ENCODE measurements around the gene CIDEC. TPM values are rescaled to one million over a fixed set of nuclear protein-coding genes. Genes with fewer than 3 reads are reported as not detected.
A peak's percentile ranks its signal among the peaks of the same experiment; 100 is the strongest.
"Not testable (repeated sequence)": the region's sequence is repeated elsewhere in the genome, so short reads cannot be mapped to it uniquely, and the experiment has no call there.

CIDEC gene
- total RNA-seq, 6 experiments from 2014 or later = not detected

DNA sequence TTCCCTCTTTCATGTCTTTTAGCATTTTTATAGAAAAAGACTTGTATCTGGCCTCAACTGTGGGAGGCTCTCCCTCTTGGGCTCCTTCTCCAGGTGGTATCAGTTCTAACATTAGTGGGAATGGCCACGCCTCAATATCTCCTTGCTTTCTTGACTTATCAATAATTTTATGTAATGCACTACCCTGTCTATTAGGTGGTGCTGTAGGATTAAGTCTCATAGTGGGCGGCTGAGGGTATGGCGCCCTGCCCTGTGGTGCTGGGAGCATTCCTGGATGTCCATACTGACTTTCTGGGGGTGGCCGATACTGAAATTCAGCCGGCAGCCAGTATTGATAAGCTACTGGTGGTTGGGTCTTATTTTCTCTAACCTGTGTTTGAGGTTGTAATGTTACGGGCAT is 27.5 kb downstream of the CIDEC start:
- no peak overlapping the region for H3K4me3 Mint-ChIP-seq
- TF ChIP-seq, protein P1, sequence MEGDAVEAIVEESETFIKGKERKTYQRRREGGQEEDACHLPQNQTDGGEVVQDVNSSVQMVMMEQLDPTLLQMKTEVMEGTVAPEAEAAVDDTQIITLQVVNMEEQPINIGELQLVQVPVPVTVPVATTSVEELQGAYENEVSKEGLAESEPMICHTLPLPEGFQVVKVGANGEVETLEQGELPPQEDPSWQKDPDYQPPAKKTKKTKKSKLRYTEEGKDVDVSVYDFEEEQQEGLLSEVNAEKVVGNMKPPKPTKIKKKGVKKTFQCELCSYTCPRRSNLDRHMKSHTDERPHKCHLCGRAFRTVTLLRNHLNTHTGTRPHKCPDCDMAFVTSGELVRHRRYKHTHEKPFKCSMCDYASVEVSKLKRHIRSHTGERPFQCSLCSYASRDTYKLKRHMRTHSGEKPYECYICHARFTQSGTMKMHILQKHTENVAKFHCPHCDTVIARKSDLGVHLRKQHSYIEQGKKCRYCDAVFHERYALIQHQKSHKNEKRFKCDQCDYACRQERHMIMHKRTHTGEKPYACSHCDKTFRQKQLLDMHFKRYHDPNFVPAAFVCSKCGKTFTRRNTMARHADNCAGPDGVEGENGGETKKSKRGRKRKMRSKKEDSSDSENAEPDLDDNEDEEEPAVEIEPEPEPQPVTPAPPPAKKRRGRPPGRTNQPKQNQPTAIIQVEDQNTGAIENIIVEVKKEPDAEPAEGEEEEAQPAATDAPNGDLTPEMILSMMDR (IDR thresholded peaks at IDR 0.05) = no peak
- no peaks in the 10 kb centered on the region for H3K36me3 Mint-ChIP-seq (ENCODE audit: low read depth)
- no peaks in the 10 kb centered on the region for H3K4me1 Mint-ChIP-seq (ENCODE audit: low read depth)
- no peak for DNase-seq
- H3K27ac Mint-ChIP-seq = no peak overlapping the region
- no peaks in the 10 kb centered on the region for H3K9me3 Mint-ChIP-seq
- H3K27me3 Mint-ChIP-seq (ENCODE audit: insufficient read depth) = peaks cover 4% of the 10 kb centered on the region

DNA sequence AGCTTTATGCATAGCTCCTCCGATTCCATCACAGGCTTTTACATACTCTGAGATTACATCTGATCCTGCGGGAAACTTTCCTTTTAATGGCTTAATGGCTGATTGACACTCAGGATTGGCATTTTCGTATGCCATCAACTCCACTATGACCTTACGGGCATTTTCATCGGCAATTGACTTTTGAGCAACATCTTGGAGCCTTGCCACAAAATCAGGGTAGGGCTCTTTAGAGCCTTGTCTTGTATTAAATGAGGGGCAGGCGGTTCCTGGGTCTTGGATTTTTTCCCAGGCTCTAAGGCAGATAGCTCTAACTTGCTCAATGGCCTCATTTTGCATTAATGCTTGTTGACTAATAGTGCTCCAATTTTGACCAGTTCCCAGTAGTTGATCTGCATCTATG is 28.1 kb downstream of the CIDEC start:
- not testable (repeated sequence) for DNase-seq; H3K4me1 Mint-ChIP-seq (ENCODE audit: low read depth); H3K4me3 Mint-ChIP-seq; H3K36me3 Mint-ChIP-seq (ENCODE audit: low read depth); H3K9me3 Mint-ChIP-seq; H3K27me3 Mint-ChIP-seq (ENCODE audit: insufficient read depth); H3K27ac Mint-ChIP-seq

DNA sequence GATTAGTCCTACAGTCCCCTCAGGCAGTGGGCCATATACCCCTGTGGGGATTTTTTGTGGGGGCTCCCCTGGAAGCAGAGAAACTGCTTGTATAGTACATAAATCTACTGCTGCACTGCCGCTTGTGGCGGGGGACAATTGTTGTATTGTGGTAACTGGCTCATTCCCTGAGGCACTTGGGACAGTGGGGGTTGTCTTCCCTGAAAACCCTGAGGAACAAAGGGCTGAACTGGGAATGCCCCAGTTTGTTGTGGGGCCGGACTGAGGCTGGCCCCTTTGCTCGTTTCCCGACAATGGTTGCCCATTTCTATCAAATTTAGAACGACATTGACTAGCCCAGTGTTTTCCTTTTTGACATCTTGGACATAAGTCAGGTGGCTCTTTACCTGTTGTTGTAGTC is 28.7 kb downstream of the CIDEC start:
- H3K27me3 Mint-ChIP-seq (ENCODE audit: insufficient read depth); H3K27ac Mint-ChIP-seq; DNase-seq; H3K9me3 Mint-ChIP-seq; H3K4me3 Mint-ChIP-seq; H3K4me1 Mint-ChIP-seq (ENCODE audit: low read depth); H3K36me3 Mint-ChIP-seq (ENCODE audit: low read depth): not testable (repeated sequence)

DNA sequence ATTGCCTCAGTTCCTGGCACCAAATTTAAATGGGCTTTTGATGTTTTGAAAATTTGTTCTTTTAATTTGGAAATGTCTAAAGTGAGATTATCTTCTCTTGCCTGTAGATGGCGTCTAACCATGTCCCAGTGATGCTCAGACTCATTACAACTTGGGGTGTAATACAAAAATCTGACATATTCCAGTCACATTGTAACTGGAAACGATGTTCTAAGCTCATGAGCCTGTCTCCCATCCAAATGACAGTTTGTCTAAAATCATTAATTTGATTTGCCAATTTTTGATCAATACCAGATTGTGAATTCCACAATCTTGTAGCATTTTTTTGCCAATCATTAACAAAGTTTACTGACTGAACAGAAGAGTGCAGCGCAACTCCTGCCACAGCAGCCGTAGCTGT is 31.2 kb downstream of the CIDEC start:
- H3K4me1 Mint-ChIP-seq (ENCODE audit: low read depth); H3K27ac Mint-ChIP-seq; H3K9me3 Mint-ChIP-seq; H3K27me3 Mint-ChIP-seq (ENCODE audit: insufficient read depth); H3K4me3 Mint-ChIP-seq; H3K36me3 Mint-ChIP-seq (ENCODE audit: low read depth): not testable (repeated sequence)
- DNase-seq = peak; percentile 32
- TF ChIP-seq, protein P1 (IDR thresholded peaks at IDR 0.05) = peak; percentile 83

DNA sequence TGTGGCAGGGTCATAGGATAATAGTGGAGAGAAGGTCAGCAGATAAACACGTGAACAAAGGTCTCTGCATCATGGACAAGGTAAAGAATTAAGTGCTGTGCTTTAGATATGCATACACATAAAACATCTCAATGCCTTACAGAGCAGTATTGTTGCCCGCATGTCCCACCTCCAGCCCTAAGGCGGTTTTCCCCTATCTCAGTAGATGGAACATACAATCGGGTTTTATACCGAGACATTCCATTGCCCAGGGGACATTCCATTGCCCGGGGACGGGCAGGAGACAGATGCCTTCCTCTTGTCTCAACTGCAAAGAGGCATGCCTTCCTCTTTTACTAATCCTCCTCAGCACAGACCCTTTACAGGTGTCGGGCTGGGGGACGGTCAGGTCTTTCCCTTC is 32.2 kb downstream of the CIDEC start:
- H3K27ac Mint-ChIP-seq; H3K27me3 Mint-ChIP-seq (ENCODE audit: insufficient read depth); H3K4me1 Mint-ChIP-seq (ENCODE audit: low read depth); H3K36me3 Mint-ChIP-seq (ENCODE audit: low read depth); H3K4me3 Mint-ChIP-seq; DNase-seq; H3K9me3 Mint-ChIP-seq: not testable (repeated sequence)

DNA sequence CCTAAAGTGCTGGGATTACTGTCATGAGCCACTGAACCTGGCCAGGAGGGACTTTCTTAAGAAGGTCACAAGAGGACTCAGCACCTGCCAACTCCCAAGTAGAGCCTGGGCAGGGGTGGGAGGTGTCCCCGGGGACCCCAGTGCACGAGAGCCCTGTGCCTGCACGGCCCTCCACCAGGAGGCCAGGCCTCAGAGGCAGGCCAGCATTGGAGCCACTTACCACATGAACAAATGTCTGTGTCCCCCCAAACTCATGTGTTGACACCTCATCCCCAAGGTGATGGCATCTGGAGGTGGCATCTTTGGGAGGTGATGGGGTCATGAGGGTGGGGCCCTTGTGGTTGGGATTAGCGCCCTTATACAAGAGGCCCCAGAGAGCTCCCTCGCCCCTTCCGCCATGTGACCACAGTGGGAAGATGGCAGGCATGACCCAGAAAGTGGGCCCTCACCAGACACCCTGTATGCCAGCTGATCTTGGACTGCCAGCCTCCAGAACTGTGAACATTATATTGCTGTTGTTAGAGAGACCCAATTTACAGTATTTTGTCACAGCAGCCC is 33.0 kb downstream of the CIDEC start:
- no peak for DNase-seq
- TF ChIP-seq, protein P1 (IDR thresholded peaks at IDR 0.05) = no peak

DNA sequence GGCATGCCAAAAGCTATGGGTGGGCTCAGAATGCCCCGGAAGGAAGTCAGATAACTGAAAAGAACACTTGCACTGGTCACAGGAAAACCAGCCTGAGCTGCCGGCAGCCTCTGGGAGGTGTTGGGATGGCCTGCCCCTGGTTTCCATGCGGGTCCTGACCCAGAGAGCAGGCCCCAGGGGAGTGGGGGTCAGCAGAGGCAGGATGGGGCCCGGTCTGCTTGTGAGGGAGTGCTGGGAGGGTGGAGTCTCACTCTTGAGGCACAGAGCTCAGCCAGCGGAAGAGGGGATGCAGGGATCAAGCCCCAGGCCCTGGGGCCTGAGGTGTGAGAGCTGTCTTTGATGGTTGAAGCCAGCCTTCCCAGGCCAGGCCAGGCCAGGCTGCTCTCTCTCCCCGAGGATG is 33.8 kb downstream of the CIDEC start:
- Mint-ChIP-seq H3K27ac (no peak overlapping the region), H3K4me3 (no peak overlapping the region), H3K9me3 (no peaks in the 10 kb centered on the region), H3K4me1 (ENCODE audit: low read depth) (peaks cover 14% of the 10 kb centered on the region), H3K36me3 (ENCODE audit: low read depth) (peaks cover 14% of the 10 kb centered on the region), H3K27me3 (ENCODE audit: insufficient read depth) (no peaks in the 10 kb centered on the region; the same call in none of the 2 replicates)
- TF ChIP-seq, protein P1 (IDR thresholded peaks at IDR 0.05) = no peak
- no peak for DNase-seq

More for the DNA sequence above, 33.0 kb downstream of the CIDEC start:
- Mint-ChIP-seq H3K27ac (no peak overlapping the region), H3K4me3 (no peak overlapping the region), H3K27me3 (ENCODE audit: insufficient read depth) (no peaks in the 10 kb centered on the region; the same call in none of the 2 replicates), H3K36me3 (ENCODE audit: low read depth) (peaks cover 6% of the 10 kb centered on the region), H3K4me1 (ENCODE audit: low read depth) (peaks cover 12% of the 10 kb centered on the region), H3K9me3 (no peaks in the 10 kb centered on the region)

Measured in HFFc6 (cell line).